ENCODE measurements around the gene CLEC3B. TPM values are rescaled to one million over a fixed set of nuclear protein-coding genes. Genes with fewer than 3 reads are reported as not detected.

Gene CLEC3B
- total and polyA plus RNA-seq, 2 of the 8 experiments (the other 6 are each of a cell fraction or from before 2014, with no cell fraction given): 0.32 TPM; not detected in 1

- Histone ChIP-seq H3K4me1 (replicated peaks in 1 of 4; ENCODE audit: control insufficient read depth in 3 of 4, insufficient read depth in 4 of 4, low read length in 3 of 4) (peaks cover 4 to 11% (median 7%) of the 10 kb centered on the region in 4 experiments), H3K14ac (ENCODE audit: insufficient read length) (no peak overlapping the region), H4K91ac (replicated peaks; ENCODE audit: insufficient read length, low read length) (no peak overlapping the region), H3K56ac (replicated peaks; ENCODE audit: insufficient read length, low read depth, low read length) (no peak overlapping the region), H2AK5ac (ENCODE audit: low read depth, low read length) (no peak overlapping the region), H2BK15ac (ENCODE audit: low read length) (no peak overlapping the region), H3K79me1 (ENCODE audit: low read depth, low read length) (peaks cover 2% of the 10 kb centered on the region; the same call in 1 of the 2 replicates), H2BK120ac (replicated peaks; ENCODE audit: low read depth, low read length) (no peak overlapping the region), H3K9ac (replicated peaks in 1 of 4; ENCODE audit: extremely low read depth in 1 of 4, low read depth in 3 of 4, low read length in 3 of 4) (no peak overlapping the region), H4K5ac (ENCODE audit: insufficient read length, low read depth, low read length) (no peak overlapping the region), H4K8ac (ENCODE audit: extremely low read depth, insufficient read depth, low read length) (no peak overlapping the region), H3K4me3 (ENCODE audit: extremely low read depth in 1 of 4, insufficient read depth in 2 of 4, low read depth in 3 of 4, low read length in 4 of 4) (no peak overlapping the region), H2AFZ (ENCODE audit: low read length) (no peak overlapping the region), H3K23ac (ENCODE audit: insufficient read length) (no peak overlapping the region), H2BK12ac (ENCODE audit: low read depth, low read length) (no peak overlapping the region), H3K36me3 (ENCODE audit: control insufficient read depth in 2 of 4, insufficient read depth in 4 of 4, low read length in 3 of 4) (peaks cover 5 to 39% (median 23%) of the 10 kb centered on the region in 4 experiments; a peak in 6 of 8 replicates), H4K20me1 (replicated peaks in 1 of 2; ENCODE audit: control insufficient read depth in 1 of 2, insufficient read depth in 2 of 2, low read length in 2 of 2) (peaks cover 2 to 13% of the 10 kb centered on the region in 2 experiments), H3K27me3 (replicated peaks in 1 of 4; ENCODE audit: control insufficient read depth in 3 of 4, extremely low read depth in 1 of 4, insufficient read depth in 3 of 4, low read length in 3 of 4) (no peaks in the 10 kb centered on the region), H3K18ac (ENCODE audit: extremely low read depth, low read length) (no peak overlapping the region), H3K23me2 (ENCODE audit: low read depth, low read length) (no peaks in the 10 kb centered on the region; the same call in 1 of the 2 replicates), H3K4me2 (ENCODE audit: insufficient read depth in 1 of 2, low read depth in 2 of 2, low read length in 2 of 2) (no peak overlapping the region), H3K9me3 (ENCODE audit: insufficient read depth in 2 of 2, low read depth in 1 of 2, low read length in 1 of 2) (peaks cover 2 to 11% of the 10 kb centered on the region in 2 experiments; a peak in 1 of 4 replicates), H2BK20ac (ENCODE audit: low read length) (no peak overlapping the region), H3K27ac (ENCODE audit: low read depth, low read length) (no peak overlapping the region), H3K79me2 (ENCODE audit: control insufficient read depth in 1 of 2, insufficient read depth in 2 of 2, low read length in 2 of 2) (peaks cover 3 to 70% of the 10 kb centered on the region in 2 experiments; a peak in 3 of 4 replicates), H2BK5ac (ENCODE audit: low read depth, low read length) (no peak overlapping the region), H3K4ac (replicated peaks; ENCODE audit: insufficient read length, low read depth, low read length) (no peak overlapping the region)
- 95% methylated on average over 1 of the region's 1 CpG; no CpG with 5 or more reads in 1 of the 2 experiments for WGBS, 2 experiments (ENCODE audit: extremely low coverage in 1 of 2, insufficient coverage in 1 of 2, insufficient read length in 1 of 2, insufficient replicate concordance in 2 of 2, low coverage in 1 of 2, low lambda C conversion rate in 2 of 2, missing lambda C conversion rate in 1 of 2)
- ChIA-PET CTCF (ENCODE audit: partially characterized antibody) (interaction anchor here (1.0 to 5.0 kb wide), 6 partner anchors 8 to 51 kb away, joined by 3 to 37 read pairs (median 4); partner anchors contain the start of genes EXOSC7 and ZDHHC3), POLR2A (ENCODE audit: partially characterized antibody) (interaction anchor here (6.6 kb wide), 2 partner anchors 13 to 14 kb away, joined by 29 to 48 read pairs; partner anchors contain the start of genes EXOSC7 and ZDHHC3)
- no peak for FAIRE-seq
- TF ChIP-seq POU5F1 (IDR thresholded peaks at IDR 0.05; ENCODE audit: low read depth, low read length): no peak
- TF ChIP-seq JUN (IDR thresholded peaks at IDR 0.05; ENCODE audit: low read depth, low read length): no peak
- no peak for TF ChIP-seq GTF2F1 (IDR thresholded peaks at IDR 0.05; ENCODE audit: borderline replicate concordance, low read depth, low read length)
- TF ChIP-seq GABPA (IDR thresholded peaks at IDR 0.05; ENCODE audit: borderline replicate concordance, insufficient read depth, low read length): no peak
- no peak for TF ChIP-seq KDM5A (IDR thresholded peaks at IDR 0.05; ENCODE audit: low read length)
- no peak for TF ChIP-seq EP300 (IDR thresholded peaks at IDR 0.05; ENCODE audit: borderline replicate concordance in 1 of 2, low read depth in 2 of 2, low read length in 2 of 2)
- TF ChIP-seq TEAD4 (IDR thresholded peaks at IDR 0.05; ENCODE audit: low read depth, low read length): no peak
- no peak for TF ChIP-seq ASH2L (IDR thresholded peaks at IDR 0.05; ENCODE audit: low read length)
- no peak for TF ChIP-seq CBX8 (IDR thresholded peaks at IDR 0.05; ENCODE audit: borderline replicate concordance, low read depth, low read length)
- no peak for TF ChIP-seq SAP30 (IDR thresholded peaks at IDR 0.05; ENCODE audit: insufficient read depth, insufficient replicate concordance, low read length)
- no peak for DNase-seq (ENCODE audit: low read depth in 1 of 2, low spot score in 2 of 2)
Measured at GRCh38 chr3:44989636-44990373, 36.3 kb upstream of the CLEC3B start.
